Central memory CD8-positive, alpha-beta T cell (primary cell): Measurements from ENCODE around the gene KRTAP10-1.
A peak's percentile ranks its signal among the peaks of the same experiment; 100 is the strongest.

ENCODE experiments used
- ATAC-seq: fragments of 150-1000 bp; cut with Tn5 transposase; replicated peaks from 2 replicates; pipeline ENCODE4 v1.10.0; 2022; ENCODE audit warnings: mild to moderate bottlenecking, moderate FRiP score, moderate number of reproducible peaks; ENCODE audit not compliant: poor library complexity, severe bottlenecking; ENCODE audit errors: extremely low read depth
- DNase-seq, 2 donors: peaks; one replicate each; pipeline ENCODE4 v3.0.0; 2021; ENCODE audit warnings: low spot score in 2 of 2
- H3K27ac Mint-ChIP-seq: one replicate; pipeline ENCODE4 v1.8.0; 2022; ENCODE audit warnings: low read depth, mild to moderate bottlenecking, moderate library complexity, mixed read lengths
- H3K27me3 Mint-ChIP-seq: one replicate; pipeline ENCODE4 v1.8.0; 2022; ENCODE audit warnings: mixed read lengths
- H3K36me3 Mint-ChIP-seq: one replicate; pipeline ENCODE4 v1.8.0; 2022; ENCODE audit warnings: mild to moderate bottlenecking, moderate library complexity, mixed read lengths; ENCODE audit not compliant: insufficient read depth
- H3K4me1 Mint-ChIP-seq: one replicate; pipeline ENCODE4 v1.8.0; 2022; ENCODE audit warnings: mixed read lengths
- H3K4me3 Mint-ChIP-seq: one replicate; pipeline ENCODE4 v1.8.0; 2022; ENCODE audit warnings: mild to moderate bottlenecking, moderate library complexity, mixed read lengths
- H3K9me3 Mint-ChIP-seq: one replicate; pipeline ENCODE4 v1.8.0; 2022; ENCODE audit warnings: mixed read lengths

The KRTAP10-1 gene

GRCh38 chr21:44519346-44520325 is 20.4 kb downstream of the KRTAP10-1 start:
- no peaks in the 10 kb centered on the region for H3K9me3 Mint-ChIP-seq
- ATAC-seq: no peak
- no peak for DNase-seq

GRCh38 chr21:44518686-44519085 is 21.3 kb downstream of the KRTAP10-1 start:
- Mint-ChIP-seq H3K36me3 (peaks cover 5% of the 10 kb centered on the region), H3K4me3 (no peak overlapping the region), H3K27me3 (no peaks in the 10 kb centered on the region), H3K4me1 (no peaks in the 10 kb centered on the region), H3K9me3 (no peaks in the 10 kb centered on the region), H3K27ac (no peak overlapping the region)
- ATAC-seq (no peak), DNase-seq (no peak)

More at GRCh38 chr21:44519346-44520325, 20.4 kb downstream of the KRTAP10-1 start:
- Mint-ChIP-seq H3K36me3 (peaks cover 5% of the 10 kb centered on the region), H3K4me3 (no peak overlapping the region), H3K27me3 (no peaks in the 10 kb centered on the region), H3K27ac (no peak overlapping the region), H3K4me1 (no peaks in the 10 kb centered on the region)

GRCh38 chr21:44517175-44517899 is 22.7 kb downstream of the KRTAP10-1 start:
- Mint-ChIP-seq H3K27ac (peak overlapping the region; percentile 77), H3K4me1 (no peaks in the 10 kb centered on the region), H3K9me3 (no peaks in the 10 kb centered on the region), H3K4me3 (no peak overlapping the region), H3K27me3 (no peaks in the 10 kb centered on the region), H3K36me3 (peaks cover 5% of the 10 kb centered on the region)
- ATAC-seq (no peak), DNase-seq (no peak)

GRCh38 chr21:44516828-44517174 is 23.2 kb downstream of the KRTAP10-1 start:
- Mint-ChIP-seq H3K36me3 (peaks cover 5% of the 10 kb centered on the region), H3K4me1 (no peaks in the 10 kb centered on the region), H3K27ac (peak overlapping the region; percentile 3), H3K9me3 (no peaks in the 10 kb centered on the region), H3K4me3 (no peak overlapping the region), H3K27me3 (no peaks in the 10 kb centered on the region)
- DNase-seq (no peak), ATAC-seq (no peak)

GRCh38 chr21:44516342-44516741 is 23.7 kb downstream of the KRTAP10-1 start:
- H3K9me3 Mint-ChIP-seq: no peaks in the 10 kb centered on the region
- no peaks in the 10 kb centered on the region for H3K27me3 Mint-ChIP-seq
- DNase-seq (no peak), ATAC-seq (no peak)
- no peak overlapping the region for H3K4me3 Mint-ChIP-seq
- no peak overlapping the region for H3K27ac Mint-ChIP-seq
- H3K36me3 Mint-ChIP-seq: peaks cover 5% of the 10 kb centered on the region
- H3K4me1 Mint-ChIP-seq: no peaks in the 10 kb centered on the region

GRCh38 chr21:44515359-44516165 is 24.4 kb downstream of the KRTAP10-1 start:
- no peaks in the 10 kb centered on the region for H3K9me3 Mint-ChIP-seq
- H3K4me1 Mint-ChIP-seq: no peaks in the 10 kb centered on the region
- no peak overlapping the region for H3K27ac Mint-ChIP-seq
- H3K4me3 Mint-ChIP-seq: no peak overlapping the region
- ATAC-seq (no peak), DNase-seq (no peak)
- peaks cover 5% of the 10 kb centered on the region for H3K36me3 Mint-ChIP-seq
- H3K27me3 Mint-ChIP-seq: no peaks in the 10 kb centered on the region

- Mint-ChIP-seq H3K27ac (no peak overlapping the region), H3K36me3 (peaks cover 5% of the 10 kb centered on the region)
Observed at GRCh38 chr21:44514746-44515358, 25.1 kb downstream of the KRTAP10-1 start.

GRCh38 chr21:44514218-44514520 is 25.8 kb downstream of the KRTAP10-1 start:
- H3K27ac Mint-ChIP-seq: no peak overlapping the region
- no peak for ATAC-seq
- no peaks in the 10 kb centered on the region for H3K9me3 Mint-ChIP-seq
- no peak overlapping the region for H3K4me3 Mint-ChIP-seq
- DNase-seq: no peak
- H3K4me1 Mint-ChIP-seq: no peaks in the 10 kb centered on the region
- H3K36me3 Mint-ChIP-seq: peaks cover 5% of the 10 kb centered on the region
- no peaks in the 10 kb centered on the region for H3K27me3 Mint-ChIP-seq

More at GRCh38 chr21:44514746-44515358, 25.1 kb downstream of the KRTAP10-1 start:
- H3K9me3 Mint-ChIP-seq: no peaks in the 10 kb centered on the region
- H3K4me3 Mint-ChIP-seq: no peak overlapping the region
- no peaks in the 10 kb centered on the region for H3K27me3 Mint-ChIP-seq
- no peak for ATAC-seq
- no peaks in the 10 kb centered on the region for H3K4me1 Mint-ChIP-seq
- no peak for DNase-seq

- DNase-seq: no peak
- Mint-ChIP-seq H3K9me3 (no peaks in the 10 kb centered on the region), H3K27me3 (no peaks in the 10 kb centered on the region), H3K36me3 (peaks cover 5% of the 10 kb centered on the region), H3K4me1 (no peaks in the 10 kb centered on the region), H3K4me3 (no peak overlapping the region), H3K27ac (no peak overlapping the region)
- no peak for ATAC-seq
Observed at GRCh38 chr21:44513389-44514217, 26.4 kb downstream of the KRTAP10-1 start.

GRCh38 chr21:44512496-44513388 is 27.3 kb downstream of the KRTAP10-1 start:
- Mint-ChIP-seq H3K4me3 (no peak overlapping the region), H3K27ac (peak overlapping the region; percentile 68), H3K27me3 (no peaks in the 10 kb centered on the region), H3K4me1 (no peaks in the 10 kb centered on the region), H3K36me3 (peaks cover 3% of the 10 kb centered on the region), H3K9me3 (no peaks in the 10 kb centered on the region)
- no peak for ATAC-seq
- no peak for DNase-seq

- Mint-ChIP-seq H3K4me3 (no peak overlapping the region), H3K9me3 (no peaks in the 10 kb centered on the region), H3K36me3 (no peaks in the 10 kb centered on the region), H3K27me3 (no peaks in the 10 kb centered on the region), H3K4me1 (no peaks in the 10 kb centered on the region), H3K27ac (peak overlapping the region; percentile 68)
- no peak for DNase-seq
- ATAC-seq: no peak
Observed at GRCh38 chr21:44511938-44512275, 28.1 kb downstream of the KRTAP10-1 start.
